Activated CD8-positive, alpha-beta memory T cell treated with anti-CD3 and anti-CD28 coated beads for 1 hour (primary cell): ENCODE results near the gene JMJD1C.
"Not testable (repeated sequence)": the region's sequence is repeated elsewhere in the genome, so short reads cannot be mapped to it uniquely, and the experiment has no call there.

Experiments
- DNase-seq, 2 donors: peaks; one replicate each; pipeline ENCODE4 v3.0.0-alpha.2; 2020; ENCODE audit warnings: low read depth in 1 of 2; ENCODE audit errors: extremely low read depth in 1 of 2

JMJD1C gene

GRCh38 chr10:63368365-63368764, 97.4 kb downstream of the JMJD1C start:
- no peak for DNase-seq

GRCh38 chr10:63366933-63367332, 98.8 kb downstream of the JMJD1C start:
- no peak for DNase-seq

GRCh38 chr10:63365976-63366765, 99.6 kb downstream of the JMJD1C start:
- no peak for DNase-seq

DNA sequence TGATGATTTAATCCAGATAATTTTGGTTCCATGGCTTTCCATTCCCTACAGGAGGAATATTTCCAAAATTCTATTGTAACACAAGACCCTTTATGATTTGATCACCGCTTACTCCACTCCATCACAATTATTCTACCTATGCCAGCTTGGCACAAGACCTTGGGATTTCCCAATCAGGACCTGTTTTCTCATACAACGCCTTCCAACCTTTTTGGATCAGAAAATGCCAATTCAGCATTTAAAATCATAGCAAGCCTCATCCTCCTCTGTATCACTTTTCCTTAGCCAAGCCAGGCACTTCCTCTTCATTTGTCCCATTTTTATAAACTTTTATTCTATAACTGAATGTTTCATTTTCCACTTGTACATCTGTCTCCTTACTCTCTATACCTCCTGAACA, 100.9 kb downstream of the JMJD1C start:
- DNase-seq: no peak

- DNase-seq: no peak
These were observed 101.8 kb downstream of the JMJD1C start for GRCh38 chr10:63363951-63364350.

DNA sequence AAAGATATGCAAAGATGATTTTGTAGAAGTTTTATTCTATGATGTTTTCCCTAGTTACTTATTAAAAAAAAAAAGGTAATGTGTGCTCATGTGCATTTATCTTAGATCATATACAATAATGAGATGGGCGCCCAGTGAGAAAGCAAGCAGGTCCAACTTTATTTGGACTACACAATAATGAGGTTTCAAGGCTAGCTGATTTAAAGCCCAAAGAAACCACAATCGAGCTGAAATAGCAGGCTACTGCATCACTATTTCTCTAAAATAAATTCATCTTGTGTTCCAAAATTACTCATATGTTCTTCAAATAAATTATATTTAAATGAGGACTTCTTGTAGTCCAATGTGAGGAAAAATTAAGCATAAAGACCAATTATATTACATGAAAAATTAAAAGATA, 110.1 kb downstream of the JMJD1C start:
- no peak for DNase-seq

GRCh38 chr10:63352976-63353375, 112.8 kb downstream of the JMJD1C start:
- DNase-seq: no peak

GRCh38 chr10:63348245-63348850, 117.4 kb downstream of the JMJD1C start:
- DNase-seq: no peak

- DNase-seq: no peak
These were observed 119.7 kb downstream of the JMJD1C start for GRCh38 chr10:63346015-63346441.

- DNase-seq: no peak
These were observed 121.5 kb downstream of the JMJD1C start for GRCh38 chr10:63344269-63344668.

GRCh38 chr10:63343476-63343875, 122.3 kb downstream of the JMJD1C start:
- DNase-seq: no peak

- not testable (repeated sequence) for DNase-seq
These were observed 126.1 kb downstream of the JMJD1C start for GRCh38 chr10:63339640-63340039.

DNA sequence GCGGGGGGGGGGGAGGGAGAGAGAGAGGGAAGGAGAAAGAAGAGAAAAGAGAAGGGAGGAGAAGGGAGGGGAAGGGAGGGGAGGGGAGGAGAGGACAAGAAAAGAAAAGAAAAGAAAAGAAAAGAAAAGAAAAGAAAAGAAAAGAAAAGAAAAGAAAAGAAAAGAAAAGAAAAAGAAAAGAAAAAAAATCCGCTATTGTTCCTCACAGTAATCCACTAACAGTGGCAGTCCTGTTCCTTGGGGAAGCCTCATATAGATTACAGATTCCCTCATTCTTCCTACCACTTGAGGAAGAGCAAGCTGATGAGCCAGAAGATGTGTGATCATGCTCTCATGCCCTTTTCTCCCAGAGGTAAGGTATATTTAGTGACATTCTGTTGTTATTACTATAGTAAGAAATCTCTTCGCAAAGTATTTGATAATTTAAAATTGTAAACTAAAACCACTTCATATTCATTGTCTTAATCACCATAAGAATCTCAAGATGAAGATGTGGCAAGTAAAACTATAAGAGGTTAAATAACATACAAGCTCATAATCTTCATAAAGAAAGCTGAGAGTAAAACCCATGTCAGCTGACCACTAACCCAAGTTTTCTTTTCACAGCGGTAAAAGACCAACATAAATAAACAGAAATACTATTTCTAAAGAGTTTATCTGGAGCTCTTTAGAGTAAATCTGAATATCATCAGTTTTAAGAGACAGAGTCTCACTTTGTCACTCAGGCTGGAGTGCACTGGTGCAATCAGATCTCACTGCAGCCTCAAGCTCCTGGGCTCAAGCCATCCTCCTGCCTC, 128.1 kb downstream of the JMJD1C start:
- no peak for DNase-seq

DNA sequence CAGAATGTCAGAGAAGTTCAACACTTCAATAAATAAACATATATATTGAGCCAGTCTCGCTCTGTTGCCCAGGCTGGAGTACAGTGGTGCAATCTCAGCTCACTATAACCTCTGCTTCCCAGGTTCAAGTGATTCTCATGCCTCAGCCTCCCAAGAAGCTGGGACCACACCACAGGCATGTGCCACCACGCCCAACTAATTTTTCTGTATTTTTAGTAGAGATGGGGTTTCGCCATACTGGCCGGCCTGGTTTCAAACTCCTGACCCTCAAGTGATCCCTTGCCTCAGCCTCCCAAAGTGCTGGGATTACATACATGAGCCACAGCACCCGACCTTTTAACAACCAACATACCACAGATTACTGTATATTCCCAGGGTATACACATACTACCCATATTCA, 134.2 kb downstream of the JMJD1C start:
- no peak for DNase-seq

GRCh38 chr10:63324495-63324854, 141.3 kb downstream of the JMJD1C start:
- DNase-seq: no peak

DNA sequence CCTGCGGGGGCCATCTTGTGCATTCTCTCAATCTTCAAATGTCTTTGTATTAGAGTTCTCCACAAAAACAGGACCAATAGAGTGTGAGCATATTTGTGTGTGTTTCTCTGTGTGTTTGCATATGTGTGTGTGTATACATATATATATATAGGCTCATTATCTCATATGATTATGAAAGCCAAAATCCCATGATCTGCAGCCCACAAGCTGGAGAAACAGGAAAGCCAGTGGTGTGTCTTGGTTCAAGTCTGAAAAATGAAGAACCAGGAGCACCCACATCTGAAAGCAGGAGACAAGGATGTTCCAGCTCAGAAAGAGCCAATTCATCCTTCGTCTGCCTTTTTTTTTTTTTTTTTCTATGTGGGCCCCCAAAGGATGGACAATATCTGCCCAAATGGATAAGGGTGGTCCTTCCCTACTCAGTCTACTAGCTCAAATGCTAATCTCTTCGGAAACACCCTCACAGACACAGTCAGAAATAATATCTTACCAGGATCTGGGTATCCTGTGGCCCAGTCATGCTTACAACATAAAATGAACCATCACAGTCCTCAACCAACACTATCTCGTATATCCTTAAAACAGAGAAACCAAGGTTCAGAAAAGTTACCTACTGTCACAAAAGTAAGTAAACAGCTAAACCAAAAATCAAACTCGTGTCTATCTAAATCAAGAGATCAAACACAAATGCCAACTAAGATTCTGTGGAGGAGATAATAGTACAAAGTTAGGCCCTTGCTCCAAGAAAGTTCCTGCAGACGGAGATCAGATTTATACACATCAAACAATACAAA, 141.9 kb downstream of the JMJD1C start:
- DNase-seq: no peak

DNA sequence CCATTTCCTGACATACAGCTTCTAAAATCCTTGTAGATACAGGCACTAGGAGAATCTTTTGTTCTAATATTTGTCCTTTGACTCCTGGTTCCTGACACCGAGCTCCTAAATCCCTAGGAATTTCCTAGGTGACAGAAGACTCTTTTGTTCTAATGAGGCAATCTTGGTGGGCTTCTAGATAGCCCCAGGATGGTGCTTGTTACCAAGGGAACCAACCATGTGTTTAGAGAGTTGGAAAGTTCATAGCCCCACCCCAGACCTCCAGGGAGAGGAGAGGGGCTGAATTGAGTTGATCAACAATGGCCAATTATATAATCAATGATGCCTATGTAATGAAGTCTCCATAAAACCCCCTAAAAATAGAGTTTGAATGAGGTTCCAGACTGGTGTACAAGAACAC, 145.1 kb downstream of the JMJD1C start:
- DNase-seq: no peak

DNA sequence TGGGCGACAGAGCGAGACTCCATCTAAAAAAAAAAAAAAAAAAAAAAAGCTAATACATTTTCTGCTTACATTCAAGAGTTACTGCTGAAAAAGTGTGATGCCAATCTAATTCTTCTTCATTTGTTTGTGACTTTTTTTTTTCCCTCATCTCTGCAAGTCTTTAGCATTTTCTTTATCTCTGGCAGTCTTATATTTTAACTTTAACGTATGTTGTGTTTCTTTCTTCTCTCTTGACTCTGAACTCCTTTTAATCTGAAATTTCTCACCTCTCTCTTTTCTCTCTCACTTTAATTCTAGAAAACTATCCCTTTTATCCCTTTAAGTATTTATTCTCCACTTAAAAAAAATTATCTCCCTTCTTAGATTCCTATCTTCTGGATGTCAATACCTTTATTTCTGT, 146.5 kb downstream of the JMJD1C start:
- no peak for DNase-seq

DNA sequence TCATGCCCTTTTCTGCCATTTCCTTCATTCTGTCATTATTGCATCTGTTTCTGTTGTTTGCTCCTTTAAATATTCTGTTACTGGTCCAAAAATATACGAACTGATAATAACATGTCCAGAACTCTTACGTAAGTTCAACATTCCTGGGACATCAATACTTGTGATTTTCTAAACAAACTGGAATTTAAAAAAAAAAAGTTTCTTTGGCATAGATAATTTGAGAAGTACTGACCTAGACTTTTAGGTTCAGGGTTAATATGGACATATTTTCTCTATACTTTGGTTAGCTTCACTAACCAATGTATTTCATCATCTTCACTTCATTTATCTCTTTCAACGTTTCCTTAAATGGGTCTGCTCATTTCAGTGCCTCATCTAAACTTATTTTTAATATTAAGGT, 147.3 kb downstream of the JMJD1C start:
- no peak for DNase-seq

- DNase-seq: no peak
These were observed 151.8 kb downstream of the JMJD1C start for GRCh38 chr10:63314020-63314419.

DNA sequence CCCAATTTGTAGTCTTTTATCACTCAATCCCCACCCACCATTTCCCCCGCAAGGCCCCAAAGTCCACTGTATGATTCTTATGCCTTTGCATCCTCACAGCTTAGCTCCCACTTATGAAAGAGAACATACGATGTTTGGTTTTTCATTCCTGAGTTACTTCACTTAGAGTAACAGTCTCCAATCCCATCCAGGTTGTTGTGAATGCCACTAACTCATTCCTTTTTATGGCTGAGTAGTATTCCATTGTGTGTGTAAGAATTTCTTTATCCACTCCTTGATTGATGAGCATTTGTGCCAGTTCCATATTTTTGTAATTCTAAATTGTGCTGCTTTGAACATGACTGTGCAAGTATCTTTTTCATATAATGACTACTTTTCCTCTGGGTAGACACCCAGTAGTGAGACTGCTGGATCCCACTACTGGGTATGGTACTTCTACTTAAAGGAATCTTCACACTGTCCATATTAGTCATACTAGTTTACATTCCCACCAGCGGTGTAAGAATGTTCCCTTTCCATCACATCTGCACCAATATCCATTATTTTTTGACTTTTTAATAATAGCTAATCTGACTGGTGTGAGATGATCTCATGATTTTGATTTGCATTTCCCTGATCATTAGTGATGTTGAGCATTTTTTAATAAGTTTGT, 152.6 kb downstream of the JMJD1C start:
- no peak for DNase-seq
